OCI-LY3 (cell line): ENCODE data around the gene CEP162.

Source experiments
- EZH2phosphoT487 ChIP-seq: fragments of 200-600 bp; shearing (Covaris generic); IDR thresholded peaks from 2 replicates; pipeline ENCODE4 v1.6.1; 2018; ENCODE audit warnings: antibody characterized with exemption, mixed run types, low read depth
- TF ChIP-seq, protein P1 (sequence below): fragments of 200-600, 300-600 bp; sonication (generic); IDR thresholded peaks from 2 replicates; pipeline ENCODE4 v1.5.1; 2014; ENCODE audit warnings: antibody characterized with exemption, low read length, low read depth

DNA sequence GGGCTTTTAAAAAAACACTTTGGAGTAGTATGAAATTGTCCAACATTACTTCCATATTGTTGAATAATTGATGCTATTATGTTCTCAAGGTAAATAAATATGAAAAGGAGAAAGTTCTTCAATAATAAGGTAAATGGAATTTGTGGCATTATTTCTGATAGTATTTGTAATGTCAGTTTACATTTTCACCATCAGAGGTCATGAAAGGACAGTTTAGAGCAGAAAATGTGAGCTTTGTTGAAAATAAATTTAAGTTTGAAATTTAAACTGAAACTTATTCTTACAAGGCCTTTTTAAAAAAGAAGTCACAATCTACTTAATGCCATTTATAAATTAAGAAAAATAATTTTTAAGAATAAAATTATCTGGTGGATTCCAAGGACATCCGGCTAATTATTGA is 15.8 kb upstream of the CEP162 start:
- TF ChIP-seq, protein P1, sequence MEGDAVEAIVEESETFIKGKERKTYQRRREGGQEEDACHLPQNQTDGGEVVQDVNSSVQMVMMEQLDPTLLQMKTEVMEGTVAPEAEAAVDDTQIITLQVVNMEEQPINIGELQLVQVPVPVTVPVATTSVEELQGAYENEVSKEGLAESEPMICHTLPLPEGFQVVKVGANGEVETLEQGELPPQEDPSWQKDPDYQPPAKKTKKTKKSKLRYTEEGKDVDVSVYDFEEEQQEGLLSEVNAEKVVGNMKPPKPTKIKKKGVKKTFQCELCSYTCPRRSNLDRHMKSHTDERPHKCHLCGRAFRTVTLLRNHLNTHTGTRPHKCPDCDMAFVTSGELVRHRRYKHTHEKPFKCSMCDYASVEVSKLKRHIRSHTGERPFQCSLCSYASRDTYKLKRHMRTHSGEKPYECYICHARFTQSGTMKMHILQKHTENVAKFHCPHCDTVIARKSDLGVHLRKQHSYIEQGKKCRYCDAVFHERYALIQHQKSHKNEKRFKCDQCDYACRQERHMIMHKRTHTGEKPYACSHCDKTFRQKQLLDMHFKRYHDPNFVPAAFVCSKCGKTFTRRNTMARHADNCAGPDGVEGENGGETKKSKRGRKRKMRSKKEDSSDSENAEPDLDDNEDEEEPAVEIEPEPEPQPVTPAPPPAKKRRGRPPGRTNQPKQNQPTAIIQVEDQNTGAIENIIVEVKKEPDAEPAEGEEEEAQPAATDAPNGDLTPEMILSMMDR = peak; percentile 49
- no peak for TF ChIP-seq EZH2phosphoT487
